HCEC 1CT (cell line): Measurements from ENCODE around the gene SCGN.

ENCODE experiments used
- DNase-seq: peaks from one replicate; pipeline ENCODE4 v3.0.0-alpha.2; 2017

SCGN gene

DNA sequence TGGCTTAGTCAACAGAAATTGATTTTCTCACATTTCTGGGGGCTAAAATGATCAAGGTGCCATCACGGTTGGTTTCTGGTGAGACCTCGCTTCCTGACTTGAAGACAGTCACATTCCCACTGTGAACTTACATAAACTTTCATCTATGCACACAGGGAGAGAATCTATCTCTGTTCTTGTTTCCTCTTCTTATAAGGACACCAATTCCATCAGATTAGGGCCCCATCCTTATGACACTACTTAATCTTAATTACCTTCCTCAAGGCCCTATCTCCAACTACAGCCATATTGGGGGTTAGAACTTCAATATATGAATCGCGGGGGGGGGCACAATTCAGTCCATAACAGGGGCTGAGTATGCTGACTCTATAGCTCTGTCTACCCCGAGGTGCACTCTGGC lies 10.6 kb upstream of the SCGN start:
- DNase-seq = no peak

DNA sequence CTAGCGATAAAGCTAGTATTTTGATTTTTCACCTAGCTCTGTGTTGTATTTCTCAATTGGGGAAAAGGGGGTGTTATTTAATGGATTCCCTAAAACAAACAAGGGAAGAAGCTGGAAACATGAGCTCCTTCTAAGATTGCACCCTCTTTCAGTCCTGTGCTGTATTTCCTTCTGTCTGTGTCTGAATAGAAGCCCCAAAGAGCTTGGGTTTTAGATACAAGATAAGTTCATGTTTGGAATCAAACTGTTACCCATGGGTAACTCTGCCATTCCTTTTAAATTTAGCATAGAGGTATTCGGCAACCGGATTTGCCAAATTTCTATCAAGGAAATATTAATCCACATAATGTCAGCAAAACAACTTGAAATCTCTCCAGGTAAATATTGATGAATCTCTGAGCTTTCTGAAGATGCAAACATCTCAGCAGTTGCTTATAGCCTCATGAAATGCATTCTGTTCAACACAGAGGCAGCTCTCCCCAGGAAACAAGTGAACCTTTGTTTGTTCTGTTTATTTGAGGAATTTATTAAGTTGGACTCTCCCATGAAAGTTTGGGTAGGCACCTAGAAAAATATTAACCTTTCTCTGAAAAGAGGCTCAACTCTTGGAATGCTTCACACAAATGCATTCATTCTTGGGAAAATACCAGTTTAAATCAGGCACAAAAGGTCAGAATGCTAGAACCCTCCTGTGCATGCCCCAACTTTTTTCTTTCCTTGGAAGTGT lies 9.9 kb upstream of the SCGN start:
- DNase-seq = no peak

DNA sequence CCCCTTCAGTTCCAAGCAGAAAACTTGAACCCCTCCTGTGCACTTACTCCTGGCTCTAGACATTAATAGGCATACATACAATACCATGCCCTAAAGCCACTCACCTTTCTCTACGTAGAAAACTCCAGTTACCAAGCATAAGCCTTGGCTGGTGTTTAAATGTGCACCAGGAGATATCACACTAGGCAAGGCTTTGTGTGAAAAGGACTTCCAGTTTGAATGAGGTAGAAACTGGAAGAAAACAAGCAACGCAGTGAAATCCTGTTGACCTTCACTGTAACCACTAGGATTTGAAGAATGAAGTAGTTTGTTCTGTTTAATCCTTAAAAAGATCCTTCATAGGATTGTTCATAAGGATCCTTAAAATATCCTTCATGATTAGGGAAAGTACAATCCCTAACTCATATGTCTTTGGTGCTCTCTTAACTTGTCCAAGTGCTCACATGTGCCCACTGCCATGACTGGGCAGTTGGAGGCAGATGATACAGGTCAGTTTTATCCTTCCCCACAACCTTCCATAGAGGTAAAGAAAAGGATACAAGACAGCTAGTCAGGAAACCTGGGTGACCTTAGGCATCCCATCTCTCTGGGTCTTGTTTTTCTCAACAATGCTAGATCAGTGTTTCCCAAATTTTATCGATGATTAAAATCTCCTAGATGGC lies 9.2 kb upstream of the SCGN start:
- DNase-seq = no peak

DNA sequence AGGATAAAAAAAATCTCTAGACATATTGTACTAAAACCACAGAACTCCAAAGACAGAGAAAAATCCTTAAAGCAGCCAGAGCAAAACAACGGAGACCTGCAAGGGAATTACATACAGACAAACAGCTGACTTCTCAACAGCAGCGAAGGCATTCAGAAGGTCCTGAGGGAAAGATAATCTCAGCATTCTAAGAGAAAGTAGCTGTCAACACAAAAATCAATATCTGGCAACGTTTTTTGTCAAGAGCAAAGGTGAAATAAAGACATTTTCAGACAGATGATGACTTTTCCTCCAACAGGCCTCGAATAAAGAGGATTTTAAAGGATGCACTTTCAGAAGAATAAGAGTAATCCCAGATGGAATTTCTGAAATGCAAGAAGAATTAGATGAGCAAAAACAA lies 6.1 kb upstream of the SCGN start:
- DNase-seq = no peak

DNA sequence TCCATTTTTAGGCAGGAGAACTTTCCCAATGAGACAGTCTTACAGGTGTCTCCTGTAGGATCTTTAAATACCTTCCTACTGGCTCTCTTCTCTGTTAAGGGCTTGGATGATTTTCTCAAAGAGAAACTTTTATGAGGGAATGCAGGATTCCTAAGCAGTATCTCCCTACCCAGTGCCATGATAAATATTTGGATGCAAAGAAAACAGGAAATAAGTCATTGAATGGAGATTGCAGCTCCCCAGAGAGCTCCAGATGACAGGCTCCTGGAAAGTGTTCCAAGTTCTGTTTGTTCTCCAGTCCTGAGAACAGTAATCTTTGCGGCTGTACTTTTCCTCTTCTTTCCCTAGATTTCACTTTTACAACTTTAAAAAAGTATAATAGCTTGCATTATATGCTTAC lies 2.4 kb upstream of the SCGN start:
- DNase-seq = no peak

DNA sequence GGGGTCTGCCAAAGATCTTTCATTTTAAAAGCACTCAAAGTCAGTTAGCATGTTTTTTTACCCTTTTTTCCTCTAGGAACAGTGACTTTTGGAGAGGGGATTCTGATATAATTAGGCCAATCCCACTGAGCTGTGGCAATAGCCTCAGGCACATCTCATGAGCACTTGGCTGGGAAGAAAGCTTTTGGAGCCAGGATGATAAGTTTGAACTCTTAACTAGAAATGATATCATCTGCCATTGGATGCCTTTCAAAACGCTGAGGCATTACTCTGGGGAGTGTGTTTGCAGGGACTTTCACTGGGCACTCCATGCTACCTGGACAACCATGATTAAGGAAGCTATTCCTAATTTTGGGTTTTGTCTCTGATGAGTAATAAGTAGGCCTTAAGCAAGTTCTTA lies 3.7 kb downstream of the SCGN start:
- no peak for DNase-seq

DNA sequence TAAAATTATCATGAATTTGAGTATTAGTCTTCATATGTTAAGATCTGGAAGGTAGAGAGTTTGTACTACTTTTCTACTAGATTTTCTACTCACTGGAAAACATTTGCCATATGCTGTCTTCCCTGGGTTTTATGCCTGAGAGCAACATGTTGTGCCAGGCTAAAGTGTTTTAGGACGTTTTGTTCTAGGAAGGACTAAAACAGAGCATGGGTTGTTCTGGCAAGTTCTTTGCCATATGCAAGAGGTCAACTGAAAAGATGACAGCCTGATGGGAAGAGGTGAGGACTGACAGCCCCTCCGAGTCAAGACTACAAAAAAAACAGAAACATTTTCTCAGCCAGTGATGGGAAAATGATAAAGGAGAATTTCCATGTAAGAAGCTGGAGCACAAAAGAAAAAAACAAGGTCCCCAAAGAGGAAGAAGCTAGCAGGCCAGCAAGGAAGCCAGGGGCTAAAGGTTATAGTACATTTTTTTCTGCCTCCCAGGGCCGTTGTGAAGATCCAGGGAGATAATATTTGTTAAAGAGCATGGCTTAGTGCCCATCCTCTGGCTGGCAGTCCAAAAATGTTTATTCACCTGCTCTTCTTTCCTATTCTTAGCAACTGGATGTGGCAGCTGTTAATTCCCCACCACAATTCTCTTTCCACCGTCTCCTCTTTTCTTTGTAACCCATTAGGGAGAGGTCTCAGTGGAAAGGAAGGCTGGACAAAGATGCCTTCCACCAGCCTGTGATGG lies 7.8 kb downstream of the SCGN start:
- DNase-seq = no peak

DNA sequence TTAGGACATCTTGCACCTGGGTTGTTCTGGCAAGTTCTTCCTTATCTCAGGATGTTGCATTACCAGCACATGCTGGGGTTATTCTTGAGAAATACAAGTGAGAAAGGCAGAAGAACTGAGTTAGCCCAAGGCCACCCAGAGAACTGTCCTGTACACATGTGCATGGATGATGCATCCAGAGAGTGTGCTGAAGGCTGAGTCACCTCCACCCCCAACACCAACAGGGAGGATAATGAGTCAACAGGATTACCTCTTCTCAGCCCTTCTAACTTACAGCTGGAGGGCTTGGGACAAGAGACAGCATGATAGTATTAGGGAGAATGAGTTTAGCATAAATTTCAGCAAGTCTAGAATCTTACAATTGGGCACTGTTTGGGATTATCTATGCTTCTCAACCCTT lies 8.5 kb downstream of the SCGN start:
- DNase-seq = peak; percentile 92

DNA sequence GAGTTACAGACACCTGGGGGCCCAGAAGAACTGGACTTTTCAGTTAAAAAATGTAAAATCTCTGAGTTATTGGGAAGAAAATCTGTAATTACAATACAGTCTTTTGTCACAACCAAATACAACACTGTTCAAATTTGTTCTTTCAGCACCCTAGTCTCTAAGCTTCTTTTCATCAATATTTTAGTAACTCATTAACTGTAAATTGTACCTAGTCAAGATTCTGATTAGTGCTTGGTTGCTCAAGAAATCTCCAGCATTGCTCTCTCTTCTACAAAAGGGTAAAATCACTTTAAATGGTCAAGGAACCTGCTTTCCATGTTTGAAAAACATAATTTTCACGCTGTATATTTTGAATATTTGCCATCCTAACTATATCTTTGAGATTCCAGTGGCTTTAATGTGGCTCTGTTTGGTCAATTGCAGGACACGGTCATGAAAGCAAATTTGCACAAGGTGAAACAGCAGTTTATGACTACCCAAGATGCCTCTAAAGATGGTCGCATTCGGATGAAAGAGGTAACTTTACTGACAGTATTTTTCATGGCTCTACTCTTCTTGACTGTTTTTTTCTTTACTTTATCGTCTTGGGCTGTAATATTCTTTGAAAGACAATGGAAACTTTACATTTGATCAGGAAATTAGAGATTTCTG lies 9.2 kb downstream of the SCGN start:
- no peak for DNase-seq

DNA sequence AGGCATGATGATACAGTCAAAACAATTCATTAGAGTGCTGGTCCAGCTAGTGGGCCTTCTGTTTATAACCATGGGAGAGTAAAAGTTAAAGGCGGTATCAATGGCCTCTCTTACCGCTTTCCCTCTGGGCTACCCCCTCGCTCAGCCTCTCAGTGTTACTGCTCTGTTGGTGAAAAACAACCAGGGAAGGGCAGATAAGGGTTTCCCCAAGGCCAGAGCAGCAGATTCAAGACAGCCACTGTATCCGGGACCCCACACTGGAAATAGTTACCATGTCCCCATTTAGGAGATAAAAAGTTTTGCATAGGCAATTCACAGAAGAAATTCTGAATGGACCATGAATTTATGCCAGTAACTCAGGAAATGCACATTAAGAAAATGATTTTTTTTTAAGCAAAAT lies 13.4 kb downstream of the SCGN start:
- DNase-seq = no peak

DNA sequence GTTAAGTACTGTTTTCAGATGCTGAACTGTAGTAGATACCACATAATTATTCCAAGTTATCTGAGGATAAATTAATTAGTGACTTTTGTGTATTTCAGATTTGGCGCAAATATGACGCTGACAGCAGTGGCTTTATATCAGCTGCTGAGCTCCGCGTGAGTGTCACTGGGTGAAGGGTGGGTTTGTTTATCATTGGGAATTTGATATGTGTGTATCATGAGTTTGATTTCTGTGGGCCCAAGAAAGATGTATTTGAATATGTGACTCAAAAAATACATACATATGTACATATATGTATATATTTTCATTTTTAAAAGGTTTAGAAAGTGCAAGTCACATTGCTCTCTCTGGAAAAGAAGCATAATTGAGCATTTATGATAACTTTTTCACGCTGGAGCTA lies 17.4 kb downstream of the SCGN start:
- DNase-seq = no peak

DNA sequence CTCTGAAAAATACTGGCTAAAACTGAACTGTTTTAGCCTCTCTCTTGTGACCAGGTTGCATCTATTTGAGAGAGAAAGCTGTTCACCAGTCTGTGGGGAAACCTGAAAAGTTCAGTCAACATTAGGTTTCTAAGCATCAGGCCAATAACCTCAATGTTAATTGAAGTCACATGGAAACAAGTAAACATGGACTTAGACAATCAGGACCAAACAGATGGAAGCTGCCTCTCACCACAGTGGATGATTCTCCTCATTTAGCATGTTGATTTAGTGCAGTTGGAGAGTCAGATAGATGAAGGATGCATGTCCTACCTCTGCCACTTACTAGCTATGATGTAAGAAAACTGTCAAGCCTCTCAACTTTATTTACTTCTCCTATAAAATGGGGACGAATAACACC lies 18.2 kb downstream of the SCGN start:
- DNase-seq = no peak

DNA sequence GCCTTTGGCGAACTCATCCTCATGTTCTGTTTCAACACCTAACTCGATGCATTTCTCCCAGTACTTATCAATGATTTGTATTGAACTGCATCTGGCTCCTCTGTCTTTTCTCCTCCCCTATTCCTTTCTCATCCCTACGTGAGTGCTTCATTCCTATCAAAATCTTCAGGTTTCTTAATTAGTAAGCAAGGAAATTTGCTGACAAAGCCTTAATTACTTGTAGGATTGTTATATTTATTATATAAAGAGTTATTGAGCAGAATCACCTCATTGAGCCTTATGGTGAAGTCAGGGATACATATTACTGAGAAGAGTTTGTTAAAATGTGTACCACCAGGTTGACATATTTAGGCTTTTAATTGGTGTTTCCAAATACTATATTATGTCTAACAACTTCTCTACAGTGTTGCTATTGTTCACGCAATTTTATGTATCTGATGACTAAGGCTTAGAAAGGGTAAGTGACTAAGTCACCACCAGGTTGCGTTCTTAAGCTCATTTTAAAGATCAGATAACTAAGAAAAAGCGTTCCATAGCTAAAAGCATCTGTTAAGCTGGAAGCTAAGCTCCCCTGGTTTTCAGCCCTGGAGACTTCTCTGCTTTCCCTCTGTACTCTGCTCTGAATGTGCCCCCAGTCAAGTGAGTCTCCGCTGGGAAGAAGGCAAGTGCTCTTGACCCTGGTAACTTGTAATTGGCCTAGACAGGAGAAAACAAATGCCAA lies 18.9 kb downstream of the SCGN start:
- DNase-seq = peak; percentile 43

DNA sequence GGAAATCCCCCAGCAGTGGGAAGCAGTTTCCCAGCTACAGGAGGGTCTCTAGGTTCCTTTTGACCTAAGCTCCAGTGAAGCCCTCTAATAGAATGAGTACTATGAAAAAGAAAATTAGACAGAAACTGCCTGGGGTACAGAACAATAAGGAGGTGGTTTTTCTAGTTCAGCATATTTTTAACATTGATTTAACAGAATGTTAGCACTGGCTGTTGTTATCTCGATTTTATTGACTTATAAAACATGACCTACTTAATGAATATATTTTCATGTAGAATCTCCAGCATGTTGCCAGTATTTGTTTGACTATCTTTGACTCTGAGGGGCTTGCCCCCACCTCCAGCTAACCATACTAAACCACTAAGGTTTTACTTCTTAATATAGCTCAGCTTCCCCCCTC lies 19.6 kb downstream of the SCGN start:
- DNase-seq = no peak

DNA sequence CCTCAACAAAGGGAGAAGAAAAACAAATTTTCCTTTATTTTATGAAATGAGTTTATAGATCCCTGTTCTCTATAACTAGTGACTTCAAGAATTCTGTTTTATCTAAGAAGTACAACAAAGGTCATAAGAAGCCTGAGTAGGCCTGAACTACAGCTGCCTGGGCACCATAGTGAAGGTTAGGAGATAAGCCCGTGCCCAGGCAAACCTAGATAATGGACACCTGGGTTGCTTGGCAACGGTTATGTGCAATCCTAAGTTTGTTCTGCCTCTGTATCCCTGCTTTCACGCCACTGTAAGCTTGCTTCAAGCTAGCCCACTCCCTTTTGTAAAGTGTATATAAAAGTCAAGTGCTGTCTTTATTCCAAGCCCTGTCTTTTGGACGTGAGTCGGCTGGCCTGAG lies 23.2 kb downstream of the SCGN start:
- no peak for DNase-seq

DNA sequence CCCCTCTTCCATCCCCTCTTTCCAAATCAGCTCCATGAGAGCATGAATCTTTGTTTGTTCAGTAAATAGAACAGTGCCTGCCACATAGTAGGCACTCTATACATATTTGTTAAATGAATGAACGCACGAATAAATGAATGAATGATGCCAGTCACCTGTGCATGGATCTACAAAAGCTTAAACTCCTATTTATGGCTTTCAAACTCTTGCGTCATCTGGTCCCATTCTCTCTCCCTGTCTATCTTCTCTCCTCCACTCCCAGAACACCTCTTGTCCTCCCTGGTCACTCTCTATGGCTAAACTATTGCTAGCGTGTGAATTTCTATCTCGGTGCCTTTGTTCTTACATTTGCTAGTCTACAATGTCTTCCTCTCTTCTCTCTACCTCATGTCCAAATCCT lies 24.8 kb downstream of the SCGN start:
- no peak for DNase-seq

DNA sequence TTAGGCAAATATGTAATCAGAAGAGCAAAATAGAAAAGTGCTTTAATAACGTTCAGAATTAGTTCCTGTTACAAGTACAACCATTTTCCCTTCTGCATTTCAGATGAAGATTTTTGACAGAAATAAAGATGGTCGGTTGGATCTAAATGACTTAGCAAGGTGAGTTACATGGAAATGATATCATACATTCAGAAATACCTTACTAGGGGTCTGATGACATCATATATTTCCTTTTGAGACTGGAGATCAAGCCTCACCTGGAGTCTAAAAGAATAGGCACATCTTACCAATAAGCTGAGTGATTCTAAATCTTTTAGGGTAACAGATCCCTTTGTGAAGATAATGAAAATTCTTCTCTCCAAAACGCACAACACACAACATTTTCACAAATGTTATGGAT lies 29.8 kb downstream of the SCGN start:
- DNase-seq = no peak

DNA sequence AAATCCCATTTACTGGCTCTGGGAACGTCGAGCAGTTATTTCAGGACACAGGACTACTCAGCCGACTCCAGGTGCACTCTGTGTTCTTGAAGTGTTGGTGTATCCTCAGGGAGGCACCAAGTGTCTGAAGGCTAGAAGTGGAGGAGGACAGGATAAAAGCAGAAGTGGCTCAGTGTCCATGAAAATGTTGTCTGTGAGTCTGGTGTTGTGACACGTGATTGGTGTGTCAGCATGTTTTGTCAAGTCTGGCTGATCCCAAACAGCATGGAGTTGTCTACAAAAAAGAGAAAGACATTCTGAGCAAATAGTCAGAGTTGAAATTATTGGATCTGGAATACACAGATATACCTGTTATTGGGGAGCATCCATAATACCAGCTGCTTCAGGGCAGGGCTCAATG lies 30.3 kb downstream of the SCGN start:
- DNase-seq = no peak

DNA sequence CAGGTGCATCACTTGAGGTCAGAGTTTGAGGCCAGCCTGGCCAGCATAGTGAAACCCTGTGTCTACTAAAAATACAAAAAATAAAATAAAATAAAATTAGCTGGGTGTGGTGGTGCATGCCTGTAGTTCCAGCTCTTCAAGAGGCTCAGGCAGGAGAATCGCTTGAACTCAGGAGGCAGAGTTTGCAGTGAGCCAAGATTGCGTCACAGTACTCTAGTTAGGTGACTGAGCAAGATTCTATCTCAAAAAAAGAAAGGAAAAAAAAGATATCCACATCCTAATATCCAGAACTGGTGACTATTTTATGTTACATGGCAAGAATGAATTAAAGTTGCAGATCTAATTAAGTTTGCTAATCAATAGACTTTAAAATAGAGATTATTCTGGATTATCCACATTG lies 32.5 kb downstream of the SCGN start:
- DNase-seq = no peak

DNA sequence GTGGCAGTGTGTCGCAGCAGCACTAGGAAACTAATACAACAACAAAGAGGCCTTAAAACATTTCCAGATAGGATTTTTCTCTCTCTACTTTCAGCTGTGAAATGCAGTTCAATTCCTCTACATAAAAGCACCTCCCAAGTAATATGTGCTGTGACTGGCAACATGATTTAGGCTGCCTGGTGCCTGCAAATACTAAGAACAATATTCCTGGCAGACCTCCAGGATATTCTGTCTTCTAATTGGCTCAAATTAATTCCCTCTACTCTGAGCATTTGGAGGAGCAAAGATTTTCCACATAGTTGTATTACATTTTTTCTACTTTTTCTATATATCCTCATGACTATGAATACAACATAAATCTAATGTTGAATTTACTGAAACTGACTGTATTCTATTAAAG lies 33.2 kb downstream of the SCGN start:
- no peak for DNase-seq

DNA sequence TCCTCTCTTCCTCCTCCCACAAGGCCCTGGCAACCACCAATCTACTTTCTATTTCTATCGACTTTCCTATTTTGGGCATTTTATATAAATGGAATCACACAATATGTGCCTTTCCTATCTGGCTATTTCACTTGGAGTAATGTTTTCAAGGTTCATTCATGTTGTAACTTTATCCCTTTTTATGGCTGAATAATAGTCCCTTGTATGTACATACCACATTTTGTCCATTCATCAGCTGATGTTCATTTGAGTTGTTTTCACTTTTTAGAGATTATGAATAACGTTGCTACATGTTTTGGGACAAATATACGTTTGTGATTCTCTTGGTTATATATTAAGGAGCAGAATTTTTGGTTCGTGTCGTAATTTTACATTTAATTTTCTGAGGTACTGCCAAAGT lies 33.9 kb downstream of the SCGN start:
- no peak for DNase-seq

DNA sequence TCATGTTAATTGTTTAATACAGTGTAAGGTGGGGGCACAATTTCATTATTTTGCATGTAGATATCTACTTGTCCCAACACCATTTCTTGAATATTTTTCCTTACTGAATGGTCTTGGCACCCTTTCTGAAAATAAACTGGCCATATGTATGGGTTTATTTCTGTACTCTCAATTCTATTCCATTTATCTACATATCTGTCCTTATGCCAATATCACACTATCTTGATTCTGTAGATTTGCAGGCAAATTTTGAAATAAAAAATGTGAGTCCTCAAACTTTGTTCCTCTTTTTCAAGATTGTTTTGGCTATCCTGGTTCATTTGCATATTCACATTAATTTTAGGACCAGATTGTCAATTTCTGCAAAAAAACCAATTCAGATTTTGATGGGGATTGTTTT lies 34.8 kb downstream of the SCGN start:
- no peak for DNase-seq

DNA sequence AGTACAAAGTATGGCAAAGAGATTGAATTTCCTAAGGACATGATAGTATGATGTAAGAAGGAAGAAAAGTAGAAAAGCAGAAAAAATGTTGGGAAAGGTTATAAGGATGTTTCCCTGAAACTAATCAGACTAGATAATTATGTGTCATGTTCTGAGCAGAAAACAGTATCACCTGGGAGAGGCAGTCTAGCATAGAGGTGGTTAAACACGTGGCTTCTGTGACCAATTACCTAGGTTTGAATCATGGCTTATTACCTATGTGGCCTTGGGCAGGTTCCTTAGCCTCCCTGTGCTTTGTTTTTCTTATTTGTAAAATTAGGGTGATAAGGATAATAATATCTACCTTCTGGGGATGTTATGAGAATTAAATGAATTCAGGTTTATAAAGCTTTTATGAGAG lies 38.0 kb downstream of the SCGN start:
- no peak for DNase-seq
